ENCODE results near the gene DLGAP1.
"Not testable (repeated sequence)": the region's sequence is repeated elsewhere in the genome, so short reads cannot be mapped to it uniquely, and the experiment has no call there.

DLGAP1 gene

GRCh38 chr18:3611313-3612090 is 843.6 kb downstream of the DLGAP1 start:
- no peak for DNase-seq

- no peak for DNase-seq
Observed at GRCh38 chr18:3610813-3611212, 844.3 kb downstream of the DLGAP1 start.

- DNase-seq, result no peak
Observed at GRCh38 chr18:3610188-3610708, 844.9 kb downstream of the DLGAP1 start.

GRCh38 chr18:3608488-3608887 is 846.6 kb downstream of the DLGAP1 start:
- no peak for DNase-seq

GRCh38 chr18:3608099-3608453 is 847.0 kb downstream of the DLGAP1 start:
- DNase-seq, result not testable (repeated sequence)

GRCh38 chr18:3607309-3608098 is 847.6 kb downstream of the DLGAP1 start:
- no peak for DNase-seq

GRCh38 chr18:3606863-3607262 is 848.2 kb downstream of the DLGAP1 start:
- not testable (repeated sequence) for DNase-seq

GRCh38 chr18:3605954-3606443 is 849.1 kb downstream of the DLGAP1 start:
- no peak for DNase-seq

GRCh38 chr18:3605486-3605952 is 849.6 kb downstream of the DLGAP1 start:
- DNase-seq, result no peak

GRCh38 chr18:3604498-3605408 is 850.4 kb downstream of the DLGAP1 start:
- DNase-seq, result no peak

- no peak for DNase-seq
Observed at GRCh38 chr18:3604235-3604497, 850.9 kb downstream of the DLGAP1 start.

- peak in 1 of 2 experiments; percentile 23 for DNase-seq
Observed at GRCh38 chr18:3603421-3604234, 851.5 kb downstream of the DLGAP1 start.

GRCh38 chr18:3601106-3601755 is 853.9 kb downstream of the DLGAP1 start:
- DNase-seq, result not testable (repeated sequence)

GRCh38 chr18:3599861-3600260 is 855.2 kb downstream of the DLGAP1 start:
- DNase-seq, result no peak

GRCh38 chr18:3599195-3599594 is 855.9 kb downstream of the DLGAP1 start:
- DNase-seq, result no peak

- DNase-seq, result no peak
Observed at GRCh38 chr18:3598581-3598980, 856.5 kb downstream of the DLGAP1 start.

- no peak for DNase-seq
Observed at GRCh38 chr18:3597409-3598357, 857.4 kb downstream of the DLGAP1 start.

- DNase-seq, result no peak
Observed at GRCh38 chr18:3596637-3597384, 858.3 kb downstream of the DLGAP1 start.

GRCh38 chr18:3596324-3596636 is 858.8 kb downstream of the DLGAP1 start:
- DNase-seq, result no peak
